Adipocyte (in vitro differentiated cells): ENCODE data around the gene RAB23.

Experiments
- DNase-seq: peaks from one replicate; pipeline ENCODE4 v3.0.0-alpha.2; 2015; ENCODE audit warnings: low read depth
- H3K27me3 ChIP-seq: replicated peaks from 2 replicates; pipeline ENCODE4 v1.7.0; 2013; ENCODE audit warnings: mild to moderate bottlenecking, low read length, moderate library complexity; ENCODE audit not compliant: control insufficient read depth, insufficient read depth
- H3K36me3 ChIP-seq: 2 replicates; pipeline ENCODE4 v1.7.0; 2013; ENCODE audit warnings: low read length, mild to moderate bottlenecking, moderate library complexity; ENCODE audit not compliant: control insufficient read depth, insufficient read depth, severe bottlenecking
- H3K4me1 ChIP-seq: 2 replicates; pipeline ENCODE4 v1.7.0; 2013; ENCODE audit warnings: mild to moderate bottlenecking, low read length, moderate library complexity; ENCODE audit not compliant: control insufficient read depth, insufficient read depth
- H3K4me3 ChIP-seq: 2 replicates; pipeline ENCODE4 v1.7.0; 2013; ENCODE audit warnings: mild to moderate bottlenecking, low read length, moderate library complexity
- H3K9ac ChIP-seq: 2 replicates; pipeline ENCODE4 v1.7.0; 2013; ENCODE audit warnings: mild to moderate bottlenecking, low read length, moderate library complexity
- H3K9me3 ChIP-seq: 2 replicates; pipeline ENCODE4 v1.7.0; 2013; ENCODE audit warnings: mild to moderate bottlenecking, low read length, moderate library complexity; ENCODE audit not compliant: control insufficient read depth

RAB23 gene

DNA sequence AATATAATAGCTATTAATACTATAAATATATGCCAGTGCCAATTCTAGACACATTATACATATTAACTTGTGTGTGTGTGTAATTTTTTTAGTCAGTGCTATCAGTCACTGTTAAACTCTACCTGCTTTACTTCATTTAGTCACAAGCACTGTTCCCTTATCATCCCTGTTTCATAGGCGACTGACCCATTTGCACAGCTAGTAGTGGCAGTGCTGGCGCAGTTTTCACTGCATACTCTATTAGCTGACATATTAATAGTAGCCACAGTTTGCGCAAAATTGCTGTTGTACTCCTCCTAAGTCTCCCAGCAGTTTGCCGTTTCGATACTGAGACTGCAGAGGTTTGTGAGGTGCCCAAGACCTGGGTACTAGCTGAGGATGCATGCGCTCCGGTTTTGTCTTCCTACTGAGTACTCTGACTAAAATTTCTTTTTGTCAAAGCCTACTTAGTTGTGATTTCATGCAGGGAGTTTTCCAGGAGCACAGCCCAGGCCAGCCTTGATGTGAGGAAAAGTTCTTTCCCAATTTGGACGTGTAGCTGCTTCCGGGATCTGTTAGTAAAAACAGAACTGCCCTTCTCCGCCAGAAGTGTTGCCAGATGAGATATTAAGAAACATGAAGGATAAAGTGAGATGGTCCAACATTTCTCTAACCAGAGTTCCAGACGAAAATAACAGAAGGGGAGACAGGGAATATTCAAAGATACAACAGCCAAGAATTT is 44.4 kb downstream of the RAB23 start:
- peak overlapping the region; percentile 75 for H3K9ac ChIP-seq
- H3K4me1 ChIP-seq, result peaks cover 34% of the 10 kb centered on the region
- H3K9me3 ChIP-seq, result no peaks in the 10 kb centered on the region
- peaks cover 11% of the 10 kb centered on the region for H3K36me3 ChIP-seq
- DNase-seq, result no peak
- H3K27me3 ChIP-seq, result no peaks in the 10 kb centered on the region
- peak overlapping the region; percentile 72 for H3K4me3 ChIP-seq

DNA sequence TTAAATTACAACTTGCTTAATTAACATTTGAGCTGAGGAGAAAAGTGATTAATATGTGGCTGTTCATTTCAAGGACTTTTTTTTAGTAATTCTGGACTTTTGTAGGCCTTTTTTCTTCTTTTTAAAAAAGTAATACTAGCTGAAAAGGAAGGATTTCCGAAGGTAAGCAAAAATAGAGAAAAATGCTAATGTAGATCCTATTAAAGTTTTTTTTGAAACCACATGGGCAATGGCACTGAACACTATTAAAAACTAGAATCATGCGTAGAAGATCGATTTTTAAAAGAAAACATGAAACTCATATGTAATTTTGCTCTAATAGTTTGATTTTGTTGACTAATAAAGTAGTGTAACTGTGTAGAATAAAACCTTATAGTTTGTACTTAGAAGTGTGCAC is 47.6 kb downstream of the RAB23 start:
- Histone ChIP-seq H3K9me3 (no peaks in the 10 kb centered on the region), H3K36me3 (peaks cover 5% of the 10 kb centered on the region), H3K4me3 (peak overlapping the region; percentile 91), H3K9ac (peak overlapping the region; percentile 96), H3K27me3 (no peaks in the 10 kb centered on the region), H3K4me1 (peaks cover 33% of the 10 kb centered on the region)
- DNase-seq, result no peak

GRCh38 chr6:57173886-57174510 is 48.1 kb downstream of the RAB23 start:
- Histone ChIP-seq H3K4me3 (peak overlapping the region; percentile 91), H3K9ac (peak overlapping the region; percentile 96), H3K9me3 (no peaks in the 10 kb centered on the region), H3K36me3 (peaks cover 5% of the 10 kb centered on the region), H3K4me1 (peaks cover 33% of the 10 kb centered on the region), H3K27me3 (no peaks in the 10 kb centered on the region)
- peak; percentile 84 for DNase-seq

GRCh38 chr6:57173056-57173885 is 48.8 kb downstream of the RAB23 start:
- H3K4me3 ChIP-seq, result peak overlapping the region; percentile 91
- H3K9ac ChIP-seq, result peak overlapping the region; percentile 96
- peaks cover 28% of the 10 kb centered on the region for H3K4me1 ChIP-seq
- H3K27me3 ChIP-seq, result no peaks in the 10 kb centered on the region
- H3K9me3 ChIP-seq, result no peaks in the 10 kb centered on the region
- peak; percentile 60 for DNase-seq
- peaks cover 5% of the 10 kb centered on the region for H3K36me3 ChIP-seq

DNA sequence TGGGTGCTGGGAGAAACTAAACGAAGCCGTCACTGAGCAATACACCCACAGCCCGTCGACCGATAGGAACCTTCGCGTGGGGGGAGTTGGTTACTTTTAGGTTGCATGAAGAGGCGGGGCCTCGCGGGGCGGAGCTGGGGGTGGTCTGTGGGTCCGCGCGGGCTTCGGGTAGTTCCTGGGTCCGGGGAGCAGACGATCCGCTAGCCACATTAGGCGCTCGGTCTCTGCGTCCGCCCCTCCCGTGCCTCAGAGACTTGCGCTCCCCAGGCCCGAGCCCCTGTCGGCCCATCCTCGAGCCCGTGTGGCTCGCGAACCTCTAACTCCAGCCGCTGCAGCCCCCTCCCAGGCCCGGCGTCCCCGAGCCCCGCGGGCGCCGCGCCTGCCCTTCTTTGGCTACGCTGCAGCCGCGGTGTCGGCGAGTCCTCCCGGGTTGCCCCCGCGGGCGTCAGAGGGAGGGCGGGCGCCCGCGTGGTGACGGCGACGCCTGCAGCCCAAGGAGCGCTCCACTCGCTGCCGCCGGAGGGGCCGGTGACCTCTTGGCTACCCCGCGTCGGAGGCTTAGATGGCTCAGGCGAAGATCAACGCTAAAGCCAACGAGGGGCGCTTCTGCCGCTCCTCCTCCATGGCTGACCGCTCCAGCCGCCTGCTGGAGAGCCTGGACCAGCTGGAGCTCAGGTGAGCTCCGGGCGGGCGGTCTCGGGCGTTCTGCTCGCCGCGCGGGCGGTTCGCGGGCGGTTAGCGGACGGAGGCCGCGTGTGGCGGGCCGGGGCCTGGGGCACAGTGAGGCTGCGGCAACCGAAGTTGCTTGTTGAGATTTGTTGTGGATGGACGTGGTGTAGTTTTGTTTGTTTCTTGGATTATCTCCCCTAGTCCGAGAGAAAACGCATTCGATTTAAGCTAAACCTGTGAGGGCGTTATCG is 49.7 kb downstream of the RAB23 start, which contains the start of gene BAG2:
TSS of gene BAG2 (plus strand) at position 191 of the 920 bp plus-strand sequence. CDS start at position 563, 372 bp downstream.
- H3K4me1 ChIP-seq, result peaks cover 21% of the 10 kb centered on the region
- H3K9me3 ChIP-seq, result no peaks in the 10 kb centered on the region
- no peaks in the 10 kb centered on the region for H3K27me3 ChIP-seq
- H3K36me3 ChIP-seq, result peaks cover 10% of the 10 kb centered on the region
- peak; percentile 89 for DNase-seq
- peak within 1 kb of the TSS; percentile 96 for H3K9ac ChIP-seq
- peak within 1 kb of the TSS; percentile 91 for H3K4me3 ChIP-seq

GRCh38 chr6:57165080-57165479 is 57.0 kb downstream of the RAB23 start:
- DNase-seq, result no peak
- Histone ChIP-seq H3K9me3 (peaks cover 19% of the 10 kb centered on the region), H3K36me3 (peaks cover 61% of the 10 kb centered on the region), H3K4me1 (peaks cover 5% of the 10 kb centered on the region), H3K27me3 (no peaks in the 10 kb centered on the region), H3K9ac (no peak overlapping the region), H3K4me3 (no peak overlapping the region)

DNA sequence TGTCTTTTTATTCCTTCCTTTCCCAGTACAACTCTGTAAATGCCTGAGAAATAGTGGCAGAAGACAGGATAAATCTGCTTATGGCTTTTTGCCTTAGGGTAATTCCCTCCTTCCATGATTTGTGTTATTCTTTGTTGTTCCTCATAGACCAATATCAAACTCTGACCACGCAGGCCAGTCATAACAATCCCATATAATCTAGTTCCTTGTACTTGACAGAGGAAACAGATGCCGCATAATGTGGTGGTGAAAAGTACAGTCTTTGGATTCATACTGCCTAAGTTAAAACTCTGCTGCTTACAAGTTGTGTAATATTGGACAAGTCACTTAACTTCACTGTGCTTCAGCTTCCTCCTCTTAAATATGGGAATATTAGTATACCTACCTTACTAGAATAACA is 58.2 kb downstream of the RAB23 start:
- H3K36me3 ChIP-seq, result peaks cover 56% of the 10 kb centered on the region
- H3K27me3 ChIP-seq, result no peaks in the 10 kb centered on the region
- no peak overlapping the region for H3K9ac ChIP-seq
- no peak for DNase-seq
- H3K4me3 ChIP-seq, result no peak overlapping the region
- H3K4me1 ChIP-seq, result peaks cover 5% of the 10 kb centered on the region
- H3K9me3 ChIP-seq, result peaks cover 19% of the 10 kb centered on the region

- H3K9ac ChIP-seq, result no peak overlapping the region
- H3K4me1 ChIP-seq, result peaks cover 5% of the 10 kb centered on the region
- H3K4me3 ChIP-seq, result no peak overlapping the region
- peak; percentile 46 for DNase-seq
- peaks cover 19% of the 10 kb centered on the region for H3K9me3 ChIP-seq
- H3K36me3 ChIP-seq, result peaks cover 66% of the 10 kb centered on the region
- no peaks in the 10 kb centered on the region for H3K27me3 ChIP-seq
These were observed 59.6 kb downstream of the RAB23 start for GRCh38 chr6:57162516-57162915.

- Histone ChIP-seq H3K4me1 (peaks cover 5% of the 10 kb centered on the region), H3K4me3 (no peak overlapping the region), H3K9ac (no peak overlapping the region), H3K36me3 (peaks cover 66% of the 10 kb centered on the region), H3K9me3 (peaks cover 19% of the 10 kb centered on the region), H3K27me3 (no peaks in the 10 kb centered on the region)
- DNase-seq, result peak; percentile 47
These were observed 60.1 kb downstream of the RAB23 start for GRCh38 chr6:57162028-57162427.

DNA sequence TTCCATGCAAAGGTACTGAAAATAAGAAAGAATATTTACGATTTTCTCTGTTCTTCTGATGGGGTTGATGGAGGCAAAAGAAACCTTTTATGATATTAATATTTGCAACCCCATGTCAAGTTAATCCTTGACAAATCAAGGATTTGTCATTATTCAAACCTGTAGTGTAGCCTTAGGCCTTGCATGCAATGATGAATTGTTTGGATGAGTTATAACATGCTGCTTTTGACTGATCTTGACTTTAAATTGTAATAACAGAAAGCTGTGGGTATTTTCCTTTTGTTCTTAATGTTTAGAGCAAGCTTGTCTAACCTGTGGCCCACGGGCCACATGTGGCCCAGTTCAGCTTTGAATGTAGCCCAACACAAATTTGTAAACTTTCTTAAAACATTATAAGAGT is 63.0 kb downstream of the RAB23 start:
- Histone ChIP-seq H3K36me3 (peaks cover 68% of the 10 kb centered on the region), H3K27me3 (no peaks in the 10 kb centered on the region), H3K9ac (no peak overlapping the region), H3K4me1 (peaks cover 10% of the 10 kb centered on the region), H3K4me3 (no peak overlapping the region), H3K9me3 (peaks cover 2% of the 10 kb centered on the region)
- no peak for DNase-seq
